Activated CD4-positive, alpha-beta T cell treated with anti-CD3 and anti-CD28 coated beads for 36 hours (primary cell): ENCODE measurements around the gene PMPCB. TPM values are rescaled to one million over a fixed set of nuclear protein-coding genes. Genes with fewer than 3 reads are reported as not detected.

Source experiments
- ATAC-seq: fragments of 200-7000 bp; cut with Tn5 transposase; one replicate; pipeline ENCODE4 v1.10.0; 2021; ENCODE audit warnings: mild to moderate bottlenecking, moderate library complexity
- CTCF ChIA-PET: fragments of 350-600 bp; sonication (Branson Sonifier 250); formaldehyde crosslinking; loops from one replicate; lab custom pipeline; 2021; ENCODE audit warnings: antibody characterized with exemption; lab: Charles Lee
- POLR2A ChIA-PET: fragments of 350-600 bp; sonication (Branson Sonifier 250); formaldehyde crosslinking; loops from one replicate; lab custom pipeline; 2021; ENCODE audit warnings: antibody characterized with exemption, inconsistent platforms; lab: Charles Lee
- DNase-seq: peaks from one replicate; pipeline ENCODE4 v3.0.0-alpha.2; 2020
- H3K27ac Mint-ChIP-seq: one replicate; pipeline ENCODE4 v1.8.0; 2021; ENCODE audit warnings: mixed read lengths
- H3K27me3 Mint-ChIP-seq: one replicate; pipeline ENCODE4 v1.8.0; 2021; ENCODE audit warnings: mixed read lengths
- H3K36me3 Mint-ChIP-seq: one replicate; pipeline ENCODE4 v1.8.0; 2021; ENCODE audit warnings: low read depth, mixed read lengths
- H3K4me1 Mint-ChIP-seq: one replicate; pipeline ENCODE4 v1.8.0; 2021; ENCODE audit warnings: mixed read lengths
- H3K4me3 Mint-ChIP-seq: one replicate; pipeline ENCODE4 v1.8.0; 2021; ENCODE audit warnings: mild to moderate bottlenecking, moderate library complexity, mixed read lengths
- H3K9me3 Mint-ChIP-seq: one replicate; pipeline ENCODE4 v1.8.0; 2021; ENCODE audit warnings: low read depth, mixed read lengths
- intact Hi-C, 2 experiments: fragments of 100-400 bp; cut with DNase I in 1 of 2; cut with micrococcal nuclease in 1 of 2; formaldehyde crosslinking; loops; one replicate each; pipeline versions ENCODE4 v1.14.2 to v1.15.1; 2022 to 2024; cut with DNase I, micrococcal nuclease
- total RNA-seq, 2 experiments: library from RNA; stranded (reverse); gene quantifications; one replicate each; pipeline ENCODE4 v1.2.3, GENCODE V29; 2021

The PMPCB gene
- total RNA-seq, 2 experiments from 2014 or later: 70.7 to 86.9 TPM

GRCh38 chr7:103325744-103326143, 28.5 kb downstream of the PMPCB start:
- intact Hi-C loops: loop anchor here in 1 of 2 experiments (1.0 to 2.0 kb wide), 2 partner anchors 17 to 19 kb away; partner anchors contain the start of gene DNAJC2
- ATAC-seq: peak; percentile 93
- Mint-ChIP-seq H3K36me3 (peaks cover 32% of the 10 kb centered on the region), H3K4me1 (peaks cover 23% of the 10 kb centered on the region), H3K4me3 (no peak overlapping the region), H3K9me3 (no peaks in the 10 kb centered on the region), H3K27me3 (no peaks in the 10 kb centered on the region), H3K27ac (peak overlapping the region; percentile 86)
- ChIA-PET POLR2A (no interaction called here), CTCF (interaction anchor here (0.6 to 1.7 kb wide), 2 partner anchors 15 to 19 kb away, joined by 4 to 5 read pairs; no protein-coding TSS in a partner anchor)
- peak; percentile 18 for DNase-seq

DNA sequence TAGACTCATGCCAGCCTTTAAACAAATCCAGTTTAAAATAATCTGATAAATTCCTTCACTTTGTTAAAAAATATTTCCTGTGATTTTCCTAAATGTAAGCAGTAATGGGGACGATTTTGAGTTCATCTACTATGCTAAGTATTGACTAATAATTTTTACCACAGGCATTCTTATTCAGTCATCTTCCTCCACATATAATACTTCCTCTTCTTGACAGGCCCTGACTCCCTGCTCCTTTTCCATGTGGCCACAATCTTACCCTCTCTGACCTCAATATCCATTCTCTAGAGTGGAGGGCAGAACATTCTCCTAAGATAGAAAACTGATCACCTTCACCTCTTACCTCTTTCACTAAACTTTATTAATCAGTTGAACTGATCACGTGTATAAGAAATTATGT, 39.5 kb downstream of the PMPCB start:
- ATAC-seq (no peak), DNase-seq (no peak)
- peaks cover 28% of the 10 kb centered on the region for H3K4me1 Mint-ChIP-seq
- H3K4me3 Mint-ChIP-seq: no peak overlapping the region
- intact Hi-C loops: no loop called here
- CTCF ChIA-PET: no interaction called here
- POLR2A ChIA-PET: interaction anchor here (0.7 kb wide), 1 partner anchor 126 kb away, joined by 4 read pairs; no protein-coding TSS in a partner anchor
- H3K9me3 Mint-ChIP-seq: no peaks in the 10 kb centered on the region
- H3K36me3 Mint-ChIP-seq: peaks cover 59% of the 10 kb centered on the region
- no peak overlapping the region for H3K27ac Mint-ChIP-seq
- no peaks in the 10 kb centered on the region for H3K27me3 Mint-ChIP-seq

DNA sequence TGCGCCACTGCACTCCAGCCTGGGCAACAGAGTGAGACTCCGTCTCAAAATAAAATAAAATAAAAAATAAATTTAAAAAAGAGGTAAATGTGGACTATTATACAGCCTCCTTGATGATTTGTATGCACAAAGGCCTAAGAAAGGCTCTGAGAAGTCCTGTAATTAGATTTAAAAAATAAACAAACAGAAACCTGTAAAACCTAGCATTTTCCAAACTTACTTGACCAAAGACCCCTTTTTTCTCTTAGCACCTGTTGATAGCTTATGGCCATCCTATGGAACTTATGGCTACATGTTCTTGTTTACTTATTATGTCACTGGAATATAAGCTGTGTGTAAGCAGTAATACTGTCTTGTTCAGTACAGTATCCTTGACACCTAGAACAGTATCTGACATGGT, 41.6 kb downstream of the PMPCB start:
- intact Hi-C loops: no loop called here
- H3K36me3 Mint-ChIP-seq: peaks cover 50% of the 10 kb centered on the region

GRCh38 chr7:103341466-103341865, 44.2 kb downstream of the PMPCB start:
- no peaks in the 10 kb centered on the region for H3K27me3 Mint-ChIP-seq
- peaks cover 49% of the 10 kb centered on the region for H3K4me1 Mint-ChIP-seq
- peak overlapping the region; percentile 70 for H3K27ac Mint-ChIP-seq
- no peak for ATAC-seq
- ChIA-PET POLR2A (no interaction called here), CTCF (no interaction called here)
- no peaks in the 10 kb centered on the region for H3K9me3 Mint-ChIP-seq
- no peak for DNase-seq
- H3K36me3 Mint-ChIP-seq: peaks cover 54% of the 10 kb centered on the region
- H3K4me3 Mint-ChIP-seq: peak overlapping the region; percentile 18
- intact Hi-C loops: loop anchor here (5.0 to 10.0 kb wide), 3 partner anchors 63 to 1673 kb away; partner anchors contain the start of genes FAM185A (in 1 of the 2) and KMT2E (in 1 of the 2)

More for the DNA sequence above, 41.6 kb downstream of the PMPCB start:
- Mint-ChIP-seq H3K27me3 (no peaks in the 10 kb centered on the region), H3K4me3 (no peak overlapping the region), H3K27ac (peak overlapping the region; percentile 58), H3K4me1 (peaks cover 38% of the 10 kb centered on the region), H3K9me3 (no peaks in the 10 kb centered on the region)
- ChIA-PET CTCF (interaction anchor here (0.6 to 1.6 kb wide), 3 partner anchors 15 to 24 kb away, joined by 3 to 4 read pairs (median 3); no protein-coding TSS in a partner anchor), POLR2A (interaction anchor here (0.6 to 0.8 kb wide), 2 partner anchors 9 to 193 kb away, joined by 3 to 4 read pairs; no protein-coding TSS in a partner anchor)
- DNase-seq (no peak), ATAC-seq (no peak)

GRCh38 chr7:103343332-103343731, 46.1 kb downstream of the PMPCB start:
- DNase-seq (no peak), ATAC-seq (peak; percentile 10)
- Mint-ChIP-seq H3K9me3 (no peaks in the 10 kb centered on the region), H3K36me3 (peaks cover 40% of the 10 kb centered on the region), H3K4me1 (peaks cover 57% of the 10 kb centered on the region), H3K27ac (peak overlapping the region; percentile 99), H3K27me3 (no peaks in the 10 kb centered on the region), H3K4me3 (peak overlapping the region; percentile 92)
- CTCF ChIA-PET: interaction anchor here (1.0 to 1.8 kb wide), 3 partner anchors 29 to 43 kb away, joined by 3 to 6 read pairs (median 3); no protein-coding TSS in a partner anchor
- POLR2A ChIA-PET: interaction anchor here (0.7 to 1.0 kb wide), 8 partner anchors 8 to 1667 kb away, joined by 3 to 7 read pairs (median 3); no protein-coding TSS in a partner anchor
- intact Hi-C loops: loop anchor here (2.0 to 10.0 kb wide), 4 partner anchors 61 to 1671 kb away; partner anchors contain the start of genes FAM185A (in 1 of the 2) and KMT2E (in 1 of the 2)

DNA sequence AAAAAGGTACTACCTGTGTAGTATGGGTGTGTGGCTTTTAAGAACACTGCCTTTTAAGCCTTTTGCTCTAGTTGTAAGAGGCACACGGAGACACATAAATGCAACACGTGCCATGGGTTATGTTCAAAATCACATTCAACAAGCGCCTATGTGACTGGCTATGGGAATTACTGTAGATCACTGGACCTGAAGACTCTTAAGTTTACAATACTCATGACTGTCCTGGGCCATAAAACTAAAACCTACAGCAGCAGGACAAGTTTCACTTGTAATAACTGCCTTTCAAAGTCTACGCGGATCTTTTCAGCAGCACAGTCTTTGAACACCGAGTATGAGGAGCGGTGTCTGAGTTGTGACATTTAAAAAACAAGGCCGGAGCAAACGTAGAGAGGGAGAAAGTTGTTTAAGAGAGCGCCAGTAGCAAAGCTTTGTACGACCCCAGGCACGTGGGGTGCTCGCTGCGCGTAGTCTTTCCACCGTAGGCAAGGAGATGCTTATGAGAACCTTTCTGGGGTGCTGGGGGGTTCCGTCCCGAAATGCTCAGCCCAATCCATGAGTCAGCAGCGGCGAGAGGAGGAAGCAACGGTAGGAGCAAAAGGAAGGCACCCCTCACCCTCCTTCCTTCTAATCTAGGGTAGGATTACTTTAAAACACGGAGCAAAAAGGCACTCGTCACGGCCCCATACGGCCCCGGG, 46.7 kb downstream of the PMPCB start:
- intact Hi-C loops: loop anchor here (1.0 to 10.0 kb wide), 6 partner anchors 19 to 1671 kb away; partner anchors contain the start of genes FAM185A (in 1 of the 2) and KMT2E (in 1 of the 2)
- DNase-seq (peak; percentile 49), ATAC-seq (peak; percentile 24)
- Mint-ChIP-seq H3K9me3 (no peaks in the 10 kb centered on the region), H3K27ac (peak overlapping the region; percentile 99), H3K4me3 (peak overlapping the region; percentile 92), H3K36me3 (peaks cover 40% of the 10 kb centered on the region), H3K4me1 (peaks cover 61% of the 10 kb centered on the region), H3K27me3 (no peaks in the 10 kb centered on the region)
- ChIA-PET CTCF (interaction anchor here (1.8 kb wide), 1 partner anchor 30 kb away, joined by 6 read pairs; no protein-coding TSS in a partner anchor), POLR2A (interaction anchor here (0.8 to 1.0 kb wide), 2 partner anchors 7 to 13 kb away, joined by 3 read pairs; no protein-coding TSS in a partner anchor)

DNA sequence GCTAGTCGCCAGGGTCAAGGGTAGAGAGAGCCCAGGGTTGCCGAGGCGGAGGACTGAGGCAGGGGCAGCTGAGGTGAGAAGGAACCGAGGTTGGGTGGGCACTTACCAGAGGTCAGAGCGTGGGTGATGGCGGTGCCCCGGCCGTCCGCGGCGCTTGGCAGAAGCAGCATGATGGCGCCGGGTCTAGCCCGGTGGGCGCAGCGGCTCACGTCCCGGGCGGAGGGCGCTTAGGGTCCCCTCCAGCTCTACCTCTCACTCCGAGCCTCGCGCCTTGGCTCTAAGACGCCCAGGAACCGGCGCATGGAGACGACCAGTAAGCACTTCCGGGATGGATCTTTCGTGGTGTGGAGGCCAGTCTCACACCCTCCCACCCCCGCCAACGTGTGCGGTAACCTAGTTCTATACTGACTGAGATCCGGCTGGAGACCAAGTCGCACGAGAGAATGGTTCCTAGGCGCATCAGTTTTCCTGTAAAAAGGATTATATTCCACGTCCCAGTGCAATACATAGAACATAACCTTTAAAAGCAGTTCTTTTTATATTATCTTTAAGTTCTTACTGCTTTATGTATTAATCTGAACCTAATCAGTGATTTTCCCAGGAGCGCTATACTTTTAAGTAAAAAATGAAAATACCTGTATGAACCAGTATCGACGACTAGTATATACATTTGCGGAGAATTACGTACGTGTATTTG, 47.4 kb downstream of the PMPCB start, which contains the start of gene DNAJC2:
TSS of gene DNAJC2 (minus strand) at position 315 of the 697 bp plus-strand sequence. CDS start at position 170, 145 bp downstream.
- intact Hi-C loops: loop anchor here (1.0 to 10.0 kb wide), 7 partner anchors 19 to 1670 kb away; partner anchors contain the start of genes ARMC10 (in 1 of the 2), FAM185A (in 1 of the 2) and KMT2E (in 1 of the 2)

DNA sequence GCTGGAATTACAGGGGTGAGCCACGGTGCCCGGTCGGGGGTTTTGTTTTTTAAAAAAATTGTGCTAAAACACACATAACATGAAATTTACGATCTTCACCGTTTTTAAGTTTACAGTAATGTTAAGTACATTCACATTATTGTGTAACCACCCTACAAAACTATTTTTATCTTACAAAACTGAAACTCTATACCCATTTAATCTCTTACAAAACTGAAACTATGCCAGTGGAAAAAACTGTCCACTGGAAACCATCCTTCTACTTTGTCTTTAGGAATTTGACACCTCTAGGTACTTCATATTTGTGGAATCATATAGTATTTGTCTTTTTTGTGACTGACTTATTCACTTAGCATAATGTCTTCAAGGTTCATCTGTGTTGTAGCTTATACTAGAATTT, 49.2 kb downstream of the PMPCB start:
- ChIA-PET POLR2A (no interaction called here), CTCF (interaction anchor here (1.0 kb wide), 2 partner anchors 49 to 274 kb away, joined by 3 to 4 read pairs; no protein-coding TSS in a partner anchor)
- Mint-ChIP-seq H3K9me3 (no peaks in the 10 kb centered on the region), H3K36me3 (peaks cover 34% of the 10 kb centered on the region), H3K27me3 (no peaks in the 10 kb centered on the region), H3K27ac (peak overlapping the region; percentile 60), H3K4me1 (peaks cover 55% of the 10 kb centered on the region), H3K4me3 (peak overlapping the region; percentile 94)
- intact Hi-C loops: loop anchor here (5.0 to 10.0 kb wide), 4 partner anchors 58 to 1668 kb away; partner anchors contain the start of genes ARMC10 (in 1 of the 2) and KMT2E (in 1 of the 2)
- DNase-seq (no peak), ATAC-seq (no peak)

More for the DNA sequence above, 47.4 kb downstream of the PMPCB start, which contains the start of gene DNAJC2:
- ChIA-PET POLR2A (no interaction called here), CTCF (interaction anchor here (1.8 kb wide), 1 partner anchor 30 kb away, joined by 6 read pairs; no protein-coding TSS in a partner anchor)
- Mint-ChIP-seq H3K27me3 (no peaks in the 10 kb centered on the region), H3K36me3 (peaks cover 39% of the 10 kb centered on the region), H3K9me3 (no peaks in the 10 kb centered on the region), H3K4me1 (peaks cover 60% of the 10 kb centered on the region), H3K27ac (peak within 1 kb of the TSS; percentile 99), H3K4me3 (peak within 1 kb of the TSS; percentile 92)
- ATAC-seq (peak; percentile 79), DNase-seq (peak; percentile 91)

DNA sequence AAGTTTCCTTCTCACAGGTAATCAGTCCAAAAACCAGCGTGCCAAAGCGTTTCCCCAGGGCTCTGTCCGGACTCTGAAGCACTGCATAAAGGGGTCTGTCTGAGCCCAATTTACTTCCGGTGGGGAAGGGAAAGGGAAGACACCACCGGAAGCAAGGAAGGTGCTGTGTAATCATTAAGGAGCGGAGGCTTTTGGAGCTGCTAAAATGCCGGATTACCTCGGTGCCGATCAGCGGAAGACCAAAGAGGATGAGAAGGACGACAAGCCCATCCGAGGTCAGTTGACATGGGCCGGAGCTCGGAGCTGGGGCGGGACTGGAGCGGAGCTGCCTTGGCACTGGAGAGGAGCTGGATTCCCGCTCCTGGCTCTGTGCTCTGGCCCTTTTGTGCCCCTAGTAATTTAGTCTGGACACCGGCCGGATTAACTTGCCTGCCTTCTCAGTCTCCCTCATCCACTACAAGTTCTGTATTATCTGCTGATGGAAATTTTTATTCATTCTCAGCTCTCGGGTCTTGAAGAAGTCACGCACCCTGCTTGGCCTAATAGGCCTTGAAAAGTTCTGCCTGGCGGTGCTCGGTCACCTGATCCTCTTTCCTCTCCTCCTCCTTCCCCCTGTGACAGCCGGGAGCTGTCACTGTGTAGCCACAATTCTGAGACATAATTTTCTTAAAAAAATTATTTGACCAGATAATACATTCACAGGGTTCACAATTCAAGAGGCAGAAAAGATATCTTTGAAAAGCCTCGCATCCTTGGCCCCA, 50.5 kb downstream of the PMPCB start, which contains the start of gene PSMC2:
TSS of gene PSMC2 (plus strand) at position 137 of the 761 bp plus-strand sequence. CDS start at position 206, 69 bp downstream.
- ChIA-PET POLR2A (interaction anchor here (0.5 to 1.0 kb wide), 2 partner anchors 20 to 400 kb away, joined by 3 to 5 read pairs; no protein-coding TSS in a partner anchor), CTCF (interaction anchor here (0.9 to 2.1 kb wide), 6 partner anchors 10 to 275 kb away, joined by 3 to 6 read pairs (median 3); no protein-coding TSS in a partner anchor)
- H3K4me3 Mint-ChIP-seq: peak within 1 kb of the TSS; percentile 94
- peaks cover 36% of the 10 kb centered on the region for H3K36me3 Mint-ChIP-seq
- peaks cover 55% of the 10 kb centered on the region for H3K4me1 Mint-ChIP-seq
- ATAC-seq (peak; percentile 69), DNase-seq (peak; percentile 87)
- H3K27ac Mint-ChIP-seq: peak within 1 kb of the TSS; percentile 97
- H3K9me3 Mint-ChIP-seq: no peaks in the 10 kb centered on the region
- intact Hi-C loops: loop anchor here (1.0 to 10.0 kb wide), 7 partner anchors 50 to 1667 kb away; partner anchors contain the start of genes PMPCB (in 2 of the 2), ARMC10 (in 1 of the 2), KMT2E (in 1 of the 2) and NAPEPLD (in 1 of the 2)
- no peaks in the 10 kb centered on the region for H3K27me3 Mint-ChIP-seq
